IMR-90 (cell line): ENCODE data around the gene EFEMP1. TPM values are rescaled to one million over a fixed set of nuclear protein-coding genes. Genes with fewer than 3 reads are reported as not detected.
A peak's percentile ranks its signal among the peaks of the same experiment; 100 is the strongest.

Experiments
- ATAC-seq: fragments of 200-7000 bp; cut with Tn5 transposase; 2 replicates; pipeline ENCODE4 v1.9.1; 2020; ENCODE audit warnings: low read depth, mild to moderate bottlenecking, moderate library complexity
- BruUV-seq: library from RNA; stranded (reverse); fragments of 400-500 nt; replicated peaks from 2 replicates; lab custom pipeline; 2021; lab: Mats Ljungman, UMichigan
- CTCF ChIA-PET: fragments of 300-600 bp; formaldehyde crosslinking; extraction: SDS; loops from one replicate; lab custom pipeline; 2021; ENCODE audit warnings: antibody characterized with exemption; lab: Yijun Ruan, JAX
- POLR2A ChIA-PET: fragments of 300-600 bp; sonication (Branson Sonifier 250); formaldehyde crosslinking; loops from one replicate; lab custom pipeline; 2022; ENCODE audit warnings: antibody characterized with exemption; ENCODE audit not compliant: unreplicated experiment; lab: Charles Lee
- DNase-seq: peaks from one replicate; pipeline ENCODE4 v3.0.0; 2013
- H2AFZ ChIP-seq: replicated peaks from 2 replicates; pipeline ENCODE3; 2013; ENCODE audit warnings: low read length, mild to moderate bottlenecking; ENCODE audit not compliant: poor library complexity
- H2AK5ac ChIP-seq: 2 replicates; pipeline ENCODE4 v1.6.1; 2013; ENCODE audit warnings: low read depth, low read length, inconsistent platforms
- H2AK9ac ChIP-seq: replicated peaks from 2 replicates; pipeline ENCODE3; 2013; ENCODE audit warnings: mild to moderate bottlenecking, low read depth, low read length, moderate library complexity; ENCODE audit not compliant: poor library complexity
- H2BK120ac ChIP-seq: 2 replicates; pipeline ENCODE4 v1.6.1; 2013; ENCODE audit warnings: low read depth, low read length, inconsistent platforms
- H2BK15ac ChIP-seq: 3 replicates; pipeline ENCODE4 v1.6.1; 2013; ENCODE audit warnings: low read depth, low read length, inconsistent platforms
- H2BK20ac ChIP-seq: 2 replicates; pipeline ENCODE4 v1.6.1; 2013; ENCODE audit warnings: low read depth, mild to moderate bottlenecking, inconsistent platforms, low read length, moderate library complexity
- H2BK5ac ChIP-seq: 2 replicates; pipeline ENCODE4 v1.6.1; 2013; ENCODE audit warnings: mild to moderate bottlenecking, low read depth, low read length, inconsistent platforms; ENCODE audit not compliant: poor library complexity, severe bottlenecking
- H3K14ac ChIP-seq: replicated peaks from 2 replicates; pipeline ENCODE4 v1.6.1; 2013; ENCODE audit warnings: low read depth, low read length, inconsistent platforms
- H3K18ac ChIP-seq: 2 replicates; pipeline ENCODE4 v1.6.1; 2013; ENCODE audit warnings: low read depth, low read length, control low read depth
- H3K23ac ChIP-seq: 2 replicates; pipeline ENCODE4 v1.6.1; 2013; ENCODE audit warnings: low read depth, low read length, inconsistent platforms
- H3K27ac ChIP-seq: 2 replicates; pipeline ENCODE4 v1.5.1; 2013; ENCODE audit warnings: mild to moderate bottlenecking, control low read depth, low read length; ENCODE audit not compliant: insufficient read depth
- H3K27me3 ChIP-seq: 2 replicates; pipeline ENCODE4 v1.6.1; 2013; ENCODE audit warnings: low read length; ENCODE audit not compliant: control insufficient read depth, insufficient read depth
- H3K36me3 ChIP-seq: 2 replicates; pipeline ENCODE4 v1.6.1; 2013; ENCODE audit warnings: low read length, mixed read lengths; ENCODE audit not compliant: control insufficient read depth, insufficient read depth
- H3K4ac ChIP-seq: 2 replicates; pipeline ENCODE4 v1.6.1; 2013; ENCODE audit warnings: low read depth, low read length, inconsistent platforms
- H3K4me1 ChIP-seq: 2 replicates; pipeline ENCODE4 v1.6.1; 2013; ENCODE audit warnings: low read length, mixed read lengths; ENCODE audit not compliant: control insufficient read depth, insufficient read depth
- H3K4me2 ChIP-seq: 2 replicates; pipeline ENCODE4 v1.6.1; 2013; ENCODE audit warnings: low read depth, mild to moderate bottlenecking, control low read depth, low read length, moderate library complexity
- H3K4me3 ChIP-seq: 2 replicates; pipeline ENCODE4 v1.5.1; 2013; ENCODE audit warnings: low read depth, mild to moderate bottlenecking, control low read depth, low read length, moderate library complexity; ENCODE audit not compliant: insufficient read depth
- H3K56ac ChIP-seq: 2 replicates; pipeline ENCODE4 v1.6.1; 2013; ENCODE audit warnings: low read length, inconsistent platforms; ENCODE audit not compliant: insufficient read depth; ENCODE audit errors: extremely low read depth
- H3K79me1 ChIP-seq, 2 experiments: 2 replicates each; pipeline ENCODE4 v1.6.1; 2013; ENCODE audit warnings: low read length in 2 of 2, inconsistent platforms in 1 of 2, low read depth in 1 of 2
- H3K9ac ChIP-seq: 2 replicates; pipeline ENCODE4 v1.6.1; 2013; ENCODE audit warnings: low read depth, low read length, control low read depth
- H3K9me1 ChIP-seq: 2 replicates; pipeline ENCODE4 v1.6.1; 2013; ENCODE audit warnings: low read length, inconsistent platforms; ENCODE audit not compliant: insufficient read depth
- H3K9me3 ChIP-seq: 2 replicates; pipeline ENCODE4 v1.6.1; 2013; ENCODE audit warnings: low read length; ENCODE audit not compliant: control insufficient read depth, insufficient read depth
- H4K20me1 ChIP-seq: 2 replicates; pipeline ENCODE4 v1.6.1; 2013; ENCODE audit warnings: low read length, inconsistent platforms; ENCODE audit not compliant: insufficient read depth
- H4K5ac ChIP-seq: 2 replicates; pipeline ENCODE4 v1.6.1; 2013; ENCODE audit warnings: mild to moderate bottlenecking, low read depth, low read length, control low read depth
- H4K8ac ChIP-seq, 2 experiments: 2 replicates each; pipeline ENCODE4 v1.6.1; 2013; ENCODE audit warnings: low read depth in 2 of 2, low read length in 2 of 2, control low read depth in 1 of 2, inconsistent platforms in 1 of 2
- H4K91ac ChIP-seq: 2 replicates; pipeline ENCODE4 v1.6.1; 2013; ENCODE audit warnings: low read depth, low read length, inconsistent platforms; ENCODE audit not compliant: insufficient read depth
- CEBPB ChIP-seq: IDR thresholded peaks from 2 replicates; pipeline ENCODE4 v1.6.1; 2012; ENCODE audit warnings: low read depth, low read length, improper control_type of control experiment
- FOS ChIP-seq: fragments of 150-350 bp; IDR thresholded peaks from 2 replicates; pipeline ENCODE4 v1.6.1; 2016; ENCODE audit warnings: low read depth, low read length
- RCOR1 ChIP-seq: IDR thresholded peaks from 2 replicates; pipeline ENCODE4 v1.6.1; 2012; ENCODE audit warnings: mild to moderate bottlenecking, low read length, improper control_type of control experiment; ENCODE audit not compliant: insufficient replicate concordance
- RFX5 ChIP-seq: IDR thresholded peaks from 2 replicates; pipeline ENCODE4 v1.8.0; 2012; ENCODE audit warnings: low read depth, mild to moderate bottlenecking, low read length, moderate library complexity
- SMC3 ChIP-seq: fragments of 150-350 bp; IDR thresholded peaks from 2 replicates; pipeline ENCODE4 v1.6.1; 2016; ENCODE audit warnings: low read depth, mild to moderate bottlenecking, antibody characterized with exemption, low read length, moderate library complexity
- WGBS, 2 experiments: methylation state at CpG; one replicate each; pipeline versions ENCODE4 v1.1.5 to v1.1.7; 2013; ENCODE audit warnings: missing lambda C conversion rate in 2 of 2; ENCODE audit not compliant: insufficient read length in 1 of 2; ENCODE audit errors: extremely low coverage in 2 of 2; 5-methylcytosine and 5-hydroxymethylcytosine counted together
- dilution Hi-C: fragments of 300-500 bp; cut with HindIII; formaldehyde crosslinking; loops from one replicate; pipeline ENCODE4 v1.14.3; 2018; ENCODE audit warnings: low sequenced_read_pairs; ENCODE audit not compliant: unreplicated experiment
- in situ Hi-C: fragments of 300-500 bp; cut with MboI; formaldehyde crosslinking; loops from 3 replicates; pipeline ENCODE4 v1.14.3; 2019; ENCODE audit warnings: low sequenced_read_pairs, inconsistent platforms, mixed read lengths
- intact Hi-C: fragments of 100-400 bp; cut with micrococcal nuclease; formaldehyde crosslinking; loops from 2 replicates; pipeline ENCODE4 v1.10.0; 2022
- polyA plus RNA-seq, 3 experiments: library from polyadenylated mRNA; depleted of rRNA; stranded (reverse); fragments of >200 nt; gene quantifications; 2 replicates each; pipeline ENCODE4 v1.2.3, GENCODE V29; 2012; ENCODE audit warnings: low replicate concordance in 1 of 3
- total RNA-seq: library from RNA; depleted of rRNA; stranded (reverse); fragments of >200 nt; gene quantifications from 2 replicates; pipeline ENCODE4 v1.2.3, GENCODE V29; 2012
- TF ChIP-seq, protein P1 (sequence below): fragments of 150-350 bp; IDR thresholded peaks from 2 replicates; pipeline ENCODE4 v1.6.1; 2017; ENCODE audit warnings: mild to moderate bottlenecking, antibody characterized with exemption, low read length, low read depth

The EFEMP1 gene
- total and polyA plus RNA-seq, 2 of the 4 experiments (the other 2 are of a cell fraction): 214 to 219 TPM

DNA sequence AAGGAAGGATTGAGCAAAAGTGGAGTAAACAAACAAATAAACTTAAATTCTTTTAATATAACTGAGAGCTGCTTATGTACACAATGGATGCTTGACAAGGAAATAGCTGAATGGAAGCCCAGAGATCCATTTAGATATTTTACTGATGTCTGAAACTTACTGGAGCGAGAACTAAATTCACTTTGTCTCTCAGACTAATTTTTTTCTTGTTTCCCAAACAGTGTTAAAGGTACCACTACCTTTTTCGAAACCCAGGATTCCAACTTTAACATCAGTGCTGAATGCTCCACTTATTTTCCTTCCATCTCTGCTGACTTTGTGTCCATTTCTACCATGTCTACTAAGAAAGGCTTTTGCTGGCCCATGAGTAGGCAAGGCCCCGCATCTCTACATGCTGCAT, 4.0 kb downstream of the EFEMP1 start:
- DNase-seq (no peak), ATAC-seq (no peak)
- in situ Hi-C loops: no loop called here
- Histone ChIP-seq H3K36me3 (peaks cover 25% of the 10 kb centered on the region), H3K4me1 (peaks cover 8% of the 10 kb centered on the region), H3K27me3 (no peaks in the 10 kb centered on the region; the same call in 1 of the 2 replicates), H2BK20ac (peak overlapping the region; percentile 8; the same call in 1 of the 2 replicates), H4K20me1 (no peaks in the 10 kb centered on the region; the same call in 1 of the 2 replicates), H3K9me3 (no peaks in the 10 kb centered on the region), H3K56ac (no peak overlapping the region), H3K23ac (no peak overlapping the region), H3K9ac (no peak overlapping the region), H3K27ac (no peak overlapping the region), H2AFZ (no peak overlapping the region), H3K4me3 (no peak overlapping the region), H4K5ac (no peak overlapping the region), H3K79me1 (peaks cover 27 to 47% of the 10 kb centered on the region in 2 experiments), H3K9me1 (peaks cover 7% of the 10 kb centered on the region), H3K14ac (no peak overlapping the region), H2AK5ac (peak overlapping the region; percentile 35; the same call in 1 of the 2 replicates), H4K8ac (no peak overlapping the region), H3K4ac (peak overlapping the region; percentile 19; the same call in 1 of the 2 replicates), H3K4me2 (no peak overlapping the region), H3K18ac (no peak overlapping the region), H2AK9ac (no peak overlapping the region), H2BK5ac (no peak overlapping the region), H2BK120ac (no peak overlapping the region), H4K91ac (peak overlapping the region; percentile 11; the same call in 1 of the 2 replicates), H2BK15ac (no peak overlapping the region)
- 100% methylated on average over 1 of the region's 3 CpGs; no CpG with 5 or more reads in 1 of the 2 experiments for WGBS, 2 experiments
- POLR2A ChIA-PET: no interaction called here
- intact Hi-C loops: no loop called here
- CTCF ChIA-PET: no interaction called here
- TF ChIP-seq RFX5 (no peak), SMC3 (no peak), CEBPB (no peak), FOS (no peak), RCOR1 (no peak)
- TF ChIP-seq, protein P1, sequence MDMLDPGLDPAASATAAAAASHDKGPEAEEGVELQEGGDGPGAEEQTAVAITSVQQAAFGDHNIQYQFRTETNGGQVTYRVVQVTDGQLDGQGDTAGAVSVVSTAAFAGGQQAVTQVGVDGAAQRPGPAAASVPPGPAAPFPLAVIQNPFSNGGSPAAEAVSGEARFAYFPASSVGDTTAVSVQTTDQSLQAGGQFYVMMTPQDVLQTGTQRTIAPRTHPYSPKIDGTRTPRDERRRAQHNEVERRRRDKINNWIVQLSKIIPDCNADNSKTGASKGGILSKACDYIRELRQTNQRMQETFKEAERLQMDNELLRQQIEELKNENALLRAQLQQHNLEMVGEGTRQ: no peak
- no TSS peak for BruUV-seq
- dilution Hi-C loops: no loop called here
